PC-3 (cell line): ENCODE results near the gene KNDC1. TPM values are rescaled to one million over a fixed set of nuclear protein-coding genes. Genes with fewer than 3 reads are reported as not detected.

Experiments used
- ATAC-seq: fragments of 200-7000 bp; cut with Tn5 transposase; 2 replicates; pipeline ENCODE4 v1.9.1; 2020; ENCODE audit warnings: mild to moderate bottlenecking, moderate library complexity
- BruUV-seq: library from RNA; stranded (reverse); fragments of 400-500 nt; replicated peaks from 2 replicates; lab custom pipeline; 2021; lab: Mats Ljungman, UMichigan
- CTCF ChIA-PET: fragments of 300-600 bp; sonication (Branson Sonifier 250); formaldehyde crosslinking; loops from one replicate; lab custom pipeline; 2022; ENCODE audit warnings: antibody characterized with exemption; lab: Charles Lee
- POLR2A ChIA-PET: fragments of 300-600 bp; sonication (Branson Sonifier 250); formaldehyde crosslinking; loops from one replicate; lab custom pipeline; 2022; ENCODE audit warnings: antibody characterized with exemption; ENCODE audit not compliant: unreplicated experiment; lab: Charles Lee
- DNase-seq: peaks from one replicate; pipeline ENCODE4 v3.0.0-alpha.2; 2015
- H2AFZ ChIP-seq: fragments of 300-600 bp; sonication (generic); 2 replicates; pipeline ENCODE4 v1.6.0; 2016; ENCODE audit warnings: antibody characterized with exemption, low read length
- H3F3A ChIP-seq: fragments of 300-600 bp; sonication (generic); one replicate; pipeline ENCODE4 v1.6.0; 2017; ENCODE audit warnings: antibody characterized with exemption, low read length, control low read depth, mild to moderate bottlenecking; ENCODE audit not compliant: unreplicated experiment
- H3K27ac ChIP-seq: fragments of 300-600 bp; sonication (generic); 2 replicates; pipeline ENCODE4 v1.5.1; 2016; ENCODE audit warnings: mild to moderate bottlenecking, low read length
- H3K27me3 ChIP-seq: fragments of 300-600 bp; sonication (generic); 2 replicates; pipeline ENCODE4 v1.6.1; 2016; ENCODE audit warnings: low read length, mixed read lengths
- H3K36me3 ChIP-seq: fragments of 300-600 bp; sonication (generic); 2 replicates; pipeline ENCODE4 v1.6.1; 2016; ENCODE audit warnings: low read depth, mixed run types, low read length, mixed read lengths
- H3K4me1 ChIP-seq: fragments of 300-600 bp; sonication (generic); 2 replicates; pipeline ENCODE4 v1.5.1; 2016; ENCODE audit warnings: low read length; ENCODE audit not compliant: insufficient read depth
- H3K4me2 ChIP-seq: fragments of 300-600 bp; sonication (generic); 2 replicates; pipeline ENCODE4 v1.6.0; 2016; ENCODE audit warnings: low read length
- H3K4me3 ChIP-seq: fragments of 300-600 bp; sonication (generic); 2 replicates; pipeline ENCODE4 v1.5.1; 2016; ENCODE audit warnings: mild to moderate bottlenecking, low read length, mixed read lengths
- H3K79me2 ChIP-seq: fragments of 300-600 bp; sonication (generic); 2 replicates; pipeline ENCODE4 v1.6.1; 2017; ENCODE audit warnings: low read length, mixed read lengths
- H3K9ac ChIP-seq: fragments of 300-600 bp; sonication (generic); 2 replicates; pipeline ENCODE4 v1.6.0; 2016; ENCODE audit warnings: mild to moderate bottlenecking, low read length
- H3K9me2 ChIP-seq: fragments of 300-600 bp; sonication (generic); replicated peaks from 2 replicates; pipeline ENCODE4 v1.6.1; 2016; ENCODE audit warnings: mixed run types, low read length, mixed read lengths
- H3K9me3 ChIP-seq: fragments of 300-600 bp; sonication (generic); 2 replicates; pipeline ENCODE4 v1.6.1; 2016; ENCODE audit warnings: low read length, mixed read lengths
- H4K20me1 ChIP-seq: fragments of 300-600 bp; sonication (generic); 2 replicates; pipeline ENCODE4 v1.6.1; 2016; ENCODE audit warnings: low read length, mixed read lengths
- EZH2 ChIP-seq: fragments of 300-600 bp; sonication (generic); IDR thresholded peaks from one replicate; pipeline ENCODE4 v1.6.1; 2017; ENCODE audit warnings: antibody characterized with exemption, mild to moderate bottlenecking, low read length; ENCODE audit not compliant: unreplicated experiment
- EZH2phosphoT487 ChIP-seq: fragments of 300-600 bp; sonication (generic); IDR thresholded peaks from 2 replicates; pipeline ENCODE4 v1.6.1; 2018; ENCODE audit warnings: mild to moderate bottlenecking, antibody characterized with exemption, low read length, borderline replicate concordance
- intact Hi-C: fragments of 100-400 bp; cut with micrococcal nuclease; formaldehyde crosslinking; loops from 2 replicates; pipeline ENCODE4 v1.9.0; 2023
- total RNA-seq: library from RNA; depleted of rRNA; stranded (reverse); fragments of >200 nt; gene quantifications from 2 replicates; pipeline ENCODE4 v1.2.3, GENCODE V29; 2014
- TF ChIP-seq, protein P1 (sequence below): fragments of 300-600 bp; sonication (generic); conservative IDR thresholded peaks from 2 replicates; pipeline ENCODE4 v1.5.1; 2017; ENCODE audit warnings: antibody characterized with exemption, low read depth, mild to moderate bottlenecking, low read length

Gene KNDC1
- total RNA-seq, 1 experiment from 2014 or later: not detected

DNA sequence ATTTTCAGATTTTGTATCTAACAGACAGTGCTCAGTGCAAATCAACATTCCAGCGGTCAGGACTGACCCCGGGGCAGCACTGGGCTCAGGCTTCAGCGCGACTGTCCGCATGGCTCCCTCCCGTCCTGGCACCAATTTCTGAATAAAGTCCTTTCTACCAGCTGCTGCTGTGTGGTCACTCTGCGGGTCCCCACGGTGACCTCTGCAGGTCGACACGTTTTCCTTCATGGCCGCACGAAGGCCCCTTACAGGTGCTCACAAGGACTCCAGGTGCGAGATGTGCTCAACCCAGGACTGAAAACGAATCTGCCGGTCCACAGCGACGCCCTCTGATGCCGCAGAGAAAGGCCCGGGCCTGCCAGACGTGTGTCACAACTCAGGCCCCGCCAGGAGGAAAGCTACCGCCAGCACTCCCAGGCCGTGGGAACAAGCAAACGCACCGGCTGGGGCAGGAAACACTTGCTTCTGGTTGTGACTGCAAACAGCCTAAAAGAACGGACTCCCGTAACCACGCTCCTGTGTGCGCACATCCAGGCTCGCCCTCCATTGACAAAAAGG lies 66.3 kb downstream of the KNDC1 start:
- H3K27me3 ChIP-seq: 0 out of 2 replicates have a peak, but pooled peaks cover 14% of the 10 kb centered on the region
- no TSS peak for BruUV-seq
- TF ChIP-seq EZH2phosphoT487 (no peak), EZH2 (no peak)
- TF ChIP-seq, protein P1, sequence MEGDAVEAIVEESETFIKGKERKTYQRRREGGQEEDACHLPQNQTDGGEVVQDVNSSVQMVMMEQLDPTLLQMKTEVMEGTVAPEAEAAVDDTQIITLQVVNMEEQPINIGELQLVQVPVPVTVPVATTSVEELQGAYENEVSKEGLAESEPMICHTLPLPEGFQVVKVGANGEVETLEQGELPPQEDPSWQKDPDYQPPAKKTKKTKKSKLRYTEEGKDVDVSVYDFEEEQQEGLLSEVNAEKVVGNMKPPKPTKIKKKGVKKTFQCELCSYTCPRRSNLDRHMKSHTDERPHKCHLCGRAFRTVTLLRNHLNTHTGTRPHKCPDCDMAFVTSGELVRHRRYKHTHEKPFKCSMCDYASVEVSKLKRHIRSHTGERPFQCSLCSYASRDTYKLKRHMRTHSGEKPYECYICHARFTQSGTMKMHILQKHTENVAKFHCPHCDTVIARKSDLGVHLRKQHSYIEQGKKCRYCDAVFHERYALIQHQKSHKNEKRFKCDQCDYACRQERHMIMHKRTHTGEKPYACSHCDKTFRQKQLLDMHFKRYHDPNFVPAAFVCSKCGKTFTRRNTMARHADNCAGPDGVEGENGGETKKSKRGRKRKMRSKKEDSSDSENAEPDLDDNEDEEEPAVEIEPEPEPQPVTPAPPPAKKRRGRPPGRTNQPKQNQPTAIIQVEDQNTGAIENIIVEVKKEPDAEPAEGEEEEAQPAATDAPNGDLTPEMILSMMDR: peak; percentile 47
- H3K27ac ChIP-seq: no peak overlapping the region
- H4K20me1 ChIP-seq: no peaks in the 10 kb centered on the region
- no peaks in the 10 kb centered on the region for H3K79me2 ChIP-seq
- H2AFZ ChIP-seq: 0 out of 2 replicates have a peak overlapping the region, but pooled peaks have one; percentile 26
- peak overlapping the region; percentile 57 for H3K4me2 ChIP-seq
- H3K4me3 ChIP-seq: no peak overlapping the region
- DNase-seq: peak; percentile 50
- H3F3A ChIP-seq: no peaks in the 10 kb centered on the region
- peak; percentile 90 for ATAC-seq
- H3K9ac ChIP-seq: no peak overlapping the region
- ChIA-PET CTCF (no interaction called here), POLR2A (no interaction called here)
- H3K36me3 ChIP-seq: no peaks in the 10 kb centered on the region
- no peaks in the 10 kb centered on the region for H3K4me1 ChIP-seq
- H3K9me2 ChIP-seq: no peaks in the 10 kb centered on the region
- no peaks in the 10 kb centered on the region for H3K9me3 ChIP-seq
- intact Hi-C loops: loop anchor here (5.0 kb wide), 1 partner anchor 84 kb away; no protein-coding TSS in a partner anchor

DNA sequence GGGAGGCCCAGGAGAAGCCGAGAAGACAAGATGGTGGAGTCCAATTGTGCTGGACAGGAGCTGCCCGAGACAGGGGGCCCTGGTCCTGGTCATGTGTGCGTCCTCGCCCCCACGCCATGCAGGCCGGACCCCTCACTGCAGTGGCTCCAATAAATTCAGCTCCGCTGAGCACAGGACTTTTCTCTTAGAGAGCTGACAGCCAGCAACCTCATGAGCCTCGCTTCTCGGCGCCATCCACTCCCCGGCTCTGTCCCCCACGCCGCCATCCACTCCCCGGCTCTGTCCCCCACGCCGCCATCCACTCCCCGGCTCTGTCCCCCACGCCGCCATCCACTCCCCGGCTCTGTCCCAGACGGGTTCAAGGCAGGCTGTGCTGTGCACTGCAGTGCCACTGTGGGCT lies 67.2 kb downstream of the KNDC1 start:
- ATAC-seq: no peak
- Histone ChIP-seq H4K20me1 (no peaks in the 10 kb centered on the region), H3K27me3 (0 out of 2 replicates have a peak, but pooled peaks cover 14% of the 10 kb centered on the region), H3F3A (no peaks in the 10 kb centered on the region), H3K4me3 (no peak overlapping the region), H3K27ac (no peak overlapping the region), H3K9me3 (no peaks in the 10 kb centered on the region), H3K9me2 (no peaks in the 10 kb centered on the region), H3K79me2 (no peaks in the 10 kb centered on the region), H3K4me2 (peak overlapping the region; percentile 57; the same call in 1 of the 2 replicates), H3K9ac (no peak overlapping the region), H2AFZ (no peak overlapping the region), H3K4me1 (no peaks in the 10 kb centered on the region), H3K36me3 (no peaks in the 10 kb centered on the region)
- TF ChIP-seq, protein P1: no peak
- TF ChIP-seq EZH2 (no peak), EZH2phosphoT487 (no peak)
- DNase-seq: no peak
- BruUV-seq: no TSS peak
- POLR2A ChIA-PET: no interaction called here
- CTCF ChIA-PET: interaction anchor here (0.6 kb wide), 1 partner anchor 32 kb away, joined by 3 read pairs; no protein-coding TSS in a partner anchor
- intact Hi-C loops: loop anchor here (5.0 kb wide), 1 partner anchor 85 kb away; no protein-coding TSS in a partner anchor
